Osteoblast (primary cell): ENCODE measurements around the gene ZNF578. TPM values are rescaled to one million over a fixed set of nuclear protein-coding genes. Genes with fewer than 3 reads are reported as not detected.
"Not testable (repeated sequence)": the region's sequence is repeated elsewhere in the genome, so short reads cannot be mapped to it uniquely, and the experiment has no call there.

Source experiments
- DNase-seq: peaks from one replicate; pipeline ENCODE4 v3.0.0; 2011; ENCODE audit warnings: low spot score, mixed read lengths; ENCODE audit not compliant: insufficient read length; ENCODE audit errors: missing footprints
- H2AFZ ChIP-seq: 2 replicates; pipeline ENCODE4 v1.6.0; 2011; ENCODE audit warnings: mild to moderate bottlenecking, low read length
- H3K27ac ChIP-seq: 2 replicates; pipeline ENCODE4 v1.5.1; 2011; ENCODE audit warnings: mild to moderate bottlenecking, low read depth, low read length, moderate library complexity
- H3K27me3 ChIP-seq: 2 replicates; pipeline ENCODE4 v1.6.0; 2012; ENCODE audit warnings: mild to moderate bottlenecking, control low read depth, inconsistent platforms, low read length, moderate library complexity; ENCODE audit not compliant: insufficient read depth
- H3K36me3 ChIP-seq: 2 replicates; pipeline ENCODE4 v1.5.1; 2011; ENCODE audit warnings: mild to moderate bottlenecking, low read length, control low read depth, moderate library complexity; ENCODE audit not compliant: insufficient read depth
- H3K4me1 ChIP-seq: 2 replicates; pipeline ENCODE4 v1.5.1; 2011; ENCODE audit warnings: mild to moderate bottlenecking, low read length, control low read depth, moderate library complexity; ENCODE audit not compliant: insufficient read depth
- H3K4me2 ChIP-seq: 2 replicates; pipeline ENCODE4 v1.6.0; 2011; ENCODE audit warnings: mild to moderate bottlenecking, low read length; ENCODE audit not compliant: insufficient read depth
- H3K4me3 ChIP-seq: fragments of 200-600 bp; sonication (generic); 3 replicates; pipeline ENCODE4 v1.5.1; 2012; ENCODE audit warnings: mild to moderate bottlenecking, low read length, inconsistent platforms; ENCODE audit not compliant: insufficient read depth
- H3K79me2 ChIP-seq: 2 replicates; pipeline ENCODE4 v1.6.0; 2012; ENCODE audit warnings: mild to moderate bottlenecking, low read length, control low read depth, inconsistent platforms; ENCODE audit not compliant: insufficient read depth
- H3K9me3 ChIP-seq: 2 replicates; pipeline ENCODE4 v1.5.1; 2011; ENCODE audit warnings: low read depth, low read length, control low read depth
- H4K20me1 ChIP-seq: 2 replicates; pipeline ENCODE4 v1.6.0; 2012; ENCODE audit warnings: mild to moderate bottlenecking, low read length, control low read depth; ENCODE audit not compliant: insufficient read depth
- total RNA-seq: library from RNA; depleted of rRNA; stranded (reverse); fragments of >200 nt; gene quantifications from 2 replicates; pipeline ENCODE4 v1.2.3, GENCODE V29; 2012
- TF ChIP-seq, protein P1 (sequence below): IDR thresholded peaks from 2 replicates; pipeline ENCODE4 v1.5.1; 2011; ENCODE audit warnings: mild to moderate bottlenecking, low read depth, low read length, moderate library complexity; ENCODE audit errors: extremely low read depth

The ZNF578 gene
- total RNA-seq, 1 donor = 2.5 TPM

DNA sequence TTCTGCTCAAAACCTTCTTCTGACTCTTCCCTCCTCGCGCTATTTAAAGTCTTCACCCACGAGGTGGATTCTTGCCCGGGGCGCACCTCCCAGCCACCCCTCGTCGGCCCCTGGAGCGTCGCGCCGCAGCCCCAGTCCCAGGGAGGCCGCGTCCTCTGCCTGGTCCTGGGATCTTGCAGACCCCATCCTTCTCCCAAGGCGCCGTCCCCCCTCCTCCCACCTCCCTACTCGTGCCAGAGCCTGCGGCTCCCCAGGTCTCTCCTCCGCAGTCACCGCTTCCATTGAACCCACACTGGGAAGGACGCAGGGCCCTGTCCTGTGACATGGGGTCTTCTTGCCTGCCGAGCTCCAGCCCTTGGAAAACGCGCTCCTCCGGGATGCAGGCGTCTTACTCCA lies 74.6 kb downstream of the ZNF578 start:
- Histone ChIP-seq H3K79me2 (peaks cover 24% of the 10 kb centered on the region), H3K4me1 (no peaks in the 10 kb centered on the region), H3K27ac (peak overlapping the region; percentile 84), H3K4me3 (peak overlapping the region; percentile 97), H3K36me3 (peaks cover 1% of the 10 kb centered on the region), H4K20me1 (no peaks in the 10 kb centered on the region), H3K9me3 (no peaks in the 10 kb centered on the region), H2AFZ (peak overlapping the region; percentile 98), H3K4me2 (peak overlapping the region; percentile 86), H3K27me3 (no peaks in the 10 kb centered on the region)
- TF ChIP-seq, protein P1, sequence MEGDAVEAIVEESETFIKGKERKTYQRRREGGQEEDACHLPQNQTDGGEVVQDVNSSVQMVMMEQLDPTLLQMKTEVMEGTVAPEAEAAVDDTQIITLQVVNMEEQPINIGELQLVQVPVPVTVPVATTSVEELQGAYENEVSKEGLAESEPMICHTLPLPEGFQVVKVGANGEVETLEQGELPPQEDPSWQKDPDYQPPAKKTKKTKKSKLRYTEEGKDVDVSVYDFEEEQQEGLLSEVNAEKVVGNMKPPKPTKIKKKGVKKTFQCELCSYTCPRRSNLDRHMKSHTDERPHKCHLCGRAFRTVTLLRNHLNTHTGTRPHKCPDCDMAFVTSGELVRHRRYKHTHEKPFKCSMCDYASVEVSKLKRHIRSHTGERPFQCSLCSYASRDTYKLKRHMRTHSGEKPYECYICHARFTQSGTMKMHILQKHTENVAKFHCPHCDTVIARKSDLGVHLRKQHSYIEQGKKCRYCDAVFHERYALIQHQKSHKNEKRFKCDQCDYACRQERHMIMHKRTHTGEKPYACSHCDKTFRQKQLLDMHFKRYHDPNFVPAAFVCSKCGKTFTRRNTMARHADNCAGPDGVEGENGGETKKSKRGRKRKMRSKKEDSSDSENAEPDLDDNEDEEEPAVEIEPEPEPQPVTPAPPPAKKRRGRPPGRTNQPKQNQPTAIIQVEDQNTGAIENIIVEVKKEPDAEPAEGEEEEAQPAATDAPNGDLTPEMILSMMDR = no peak
- no peak for DNase-seq

DNA sequence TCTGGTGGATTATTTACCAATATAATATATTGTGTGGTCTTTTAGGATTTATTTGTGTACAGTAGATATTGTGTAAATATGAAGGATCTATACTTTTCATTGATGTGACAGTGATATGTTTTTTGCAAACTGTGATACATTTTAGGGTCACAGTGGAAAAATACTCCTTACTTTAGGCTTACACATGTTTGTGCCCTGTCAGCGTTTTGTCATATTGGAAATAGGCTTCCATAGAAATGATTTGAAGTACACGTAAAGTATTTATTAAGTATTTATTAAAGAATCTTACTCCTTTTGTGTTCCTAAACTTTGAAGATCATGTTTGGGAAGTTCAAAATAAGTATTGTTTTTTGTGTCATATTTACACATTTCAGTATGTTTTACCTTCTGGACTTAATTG lies 79.1 kb downstream of the ZNF578 start:
- Histone ChIP-seq H3K4me3 (no peak overlapping the region), H3K4me2 (no peak overlapping the region), H3K79me2 (peaks cover 24% of the 10 kb centered on the region), H4K20me1 (no peaks in the 10 kb centered on the region), H3K4me1 (no peaks in the 10 kb centered on the region), H2AFZ (no peak overlapping the region), H3K36me3 (peaks cover 4% of the 10 kb centered on the region), H3K9me3 (no peaks in the 10 kb centered on the region), H3K27ac (no peak overlapping the region), H3K27me3 (no peaks in the 10 kb centered on the region)
- DNase-seq = no peak
- TF ChIP-seq, protein P1 = no peak

- Histone ChIP-seq H2AFZ (no peak overlapping the region), H3K9me3 (no peaks in the 10 kb centered on the region), H3K27ac (no peak overlapping the region), H3K4me2 (no peak overlapping the region), H3K36me3 (peaks cover 4% of the 10 kb centered on the region), H4K20me1 (no peaks in the 10 kb centered on the region), H3K79me2 (peaks cover 10% of the 10 kb centered on the region), H3K4me1 (no peaks in the 10 kb centered on the region), H3K27me3 (no peaks in the 10 kb centered on the region), H3K4me3 (no peak overlapping the region)
- TF ChIP-seq, protein P1 = no peak
- no peak for DNase-seq
These were observed 80.5 kb downstream of the ZNF578 start for GRCh38 chr19:52533901-52534300.

GRCh38 chr19:52535385-52535770 lies 82.0 kb downstream of the ZNF578 start:
- H3K4me1 ChIP-seq, H3K36me3 ChIP-seq, H4K20me1 ChIP-seq, H3K27ac ChIP-seq, H3K27me3 ChIP-seq, DNase-seq, H3K9me3 ChIP-seq: not testable (repeated sequence)
- H2AFZ ChIP-seq = peak overlapping the region; percentile 46
- peaks cover 11% of the 10 kb centered on the region for H3K79me2 ChIP-seq
- H3K4me3 ChIP-seq = peak overlapping the region; percentile 72
- peak overlapping the region; percentile 87 for H3K4me2 ChIP-seq
